ENCODE data around the gene HDAC4. TPM values are rescaled to one million over a fixed set of nuclear protein-coding genes. Genes with fewer than 3 reads are reported as not detected.

Gene HDAC4
- total RNA-seq, 1 experiment from 2014 or later, result 32.0 TPM

DNA sequence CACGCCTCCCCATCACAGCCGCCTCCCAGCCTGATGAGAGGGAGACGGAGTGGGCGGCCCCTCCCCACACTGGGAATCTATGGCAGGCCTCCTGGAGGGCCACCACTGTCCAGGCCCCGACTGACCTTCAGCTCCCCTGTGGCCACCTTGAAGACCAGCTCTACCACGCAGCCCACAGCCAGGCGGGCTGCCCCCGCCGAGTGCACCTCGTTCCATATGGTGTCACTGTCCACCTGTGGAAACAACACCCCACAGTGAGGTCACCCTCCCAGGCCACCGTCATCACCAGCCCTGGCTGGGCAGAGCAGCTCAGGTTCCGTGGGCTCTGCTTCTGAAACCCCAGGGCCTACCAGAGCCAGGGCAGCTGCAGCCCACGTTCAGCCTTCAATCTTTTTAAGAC, 310.9 kb downstream of the HDAC4 start:
- H2BK5ac ChIP-seq (ENCODE audit: insufficient read length, low read length), result no peak overlapping the region
- Mint-ChIP-seq H3K4me3 (no peak overlapping the region), H3K9me3 (no peaks in the 10 kb centered on the region; a peak in 1 of 5 replicates), H3K36me3 (ENCODE audit: insufficient read depth in 1 of 3, low read depth in 3 of 3) (peaks cover 0 to 3% (median 2%) of the 10 kb centered on the region in 3 experiments; a peak in 3 of 7 replicates), H3K27ac (no peak overlapping the region), H3K27me3 (ENCODE audit: low read depth) (no peaks in the 10 kb centered on the region; the same call in 1 of the 2 replicates), H3K4me1 (peaks cover 5 to 9% of the 10 kb centered on the region in 2 experiments; a peak in 3 of 4 replicates)
- H4K91ac ChIP-seq (ENCODE audit: insufficient read length, low read depth, low read length), result no peak overlapping the region
- no peak overlapping the region for H3K4ac ChIP-seq (ENCODE audit: low read depth, low read length)
- no peak overlapping the region for H3K56ac ChIP-seq (ENCODE audit: insufficient read length, low read depth, low read length)
- no peak overlapping the region for H2AK5ac ChIP-seq (ENCODE audit: insufficient read length, low read length)
- no peaks in the 10 kb centered on the region for H3K79me1 ChIP-seq (ENCODE audit: insufficient read depth, low read depth, low read length, poor library complexity, severe bottlenecking)
- no peak overlapping the region for H4K8ac ChIP-seq (replicated peaks; ENCODE audit: insufficient read length, low read depth, low read length)
- H4K5ac ChIP-seq (ENCODE audit: insufficient read length, low read depth, low read length), result no peak overlapping the region
- no peaks in the 10 kb centered on the region for H3K9me3 ChIP-seq (ENCODE audit: control insufficient read depth, low read depth, low read length)
- no CpG with 5 or more reads among the region's 13 CpGs for WGBS (ENCODE audit: extremely low coverage, insufficient read length, low lambda C conversion rate)
- no peak overlapping the region for H3K23ac ChIP-seq (ENCODE audit: insufficient read length, low read depth, low read length)
- H3K4me2 ChIP-seq (ENCODE audit: insufficient read depth, insufficient read length, low read length), result no peak overlapping the region
- H2BK12ac ChIP-seq (ENCODE audit: insufficient read length, low read depth, low read length), result no peak overlapping the region
- no peak overlapping the region for H2AFZ ChIP-seq (ENCODE audit: low read length)
- no peaks in the 10 kb centered on the region for H4K20me1 ChIP-seq (ENCODE audit: control insufficient read depth, insufficient read depth, insufficient read length)
- H3K4me1 ChIP-seq (ENCODE audit: insufficient read depth, low read length), result no peaks in the 10 kb centered on the region
- H3K9ac ChIP-seq (ENCODE audit: extremely low read depth, insufficient read length, low read length), result no peak overlapping the region
- H2BK15ac ChIP-seq (ENCODE audit: low read depth, low read length), result no peak overlapping the region
- TF ChIP-seq, protein P1, sequence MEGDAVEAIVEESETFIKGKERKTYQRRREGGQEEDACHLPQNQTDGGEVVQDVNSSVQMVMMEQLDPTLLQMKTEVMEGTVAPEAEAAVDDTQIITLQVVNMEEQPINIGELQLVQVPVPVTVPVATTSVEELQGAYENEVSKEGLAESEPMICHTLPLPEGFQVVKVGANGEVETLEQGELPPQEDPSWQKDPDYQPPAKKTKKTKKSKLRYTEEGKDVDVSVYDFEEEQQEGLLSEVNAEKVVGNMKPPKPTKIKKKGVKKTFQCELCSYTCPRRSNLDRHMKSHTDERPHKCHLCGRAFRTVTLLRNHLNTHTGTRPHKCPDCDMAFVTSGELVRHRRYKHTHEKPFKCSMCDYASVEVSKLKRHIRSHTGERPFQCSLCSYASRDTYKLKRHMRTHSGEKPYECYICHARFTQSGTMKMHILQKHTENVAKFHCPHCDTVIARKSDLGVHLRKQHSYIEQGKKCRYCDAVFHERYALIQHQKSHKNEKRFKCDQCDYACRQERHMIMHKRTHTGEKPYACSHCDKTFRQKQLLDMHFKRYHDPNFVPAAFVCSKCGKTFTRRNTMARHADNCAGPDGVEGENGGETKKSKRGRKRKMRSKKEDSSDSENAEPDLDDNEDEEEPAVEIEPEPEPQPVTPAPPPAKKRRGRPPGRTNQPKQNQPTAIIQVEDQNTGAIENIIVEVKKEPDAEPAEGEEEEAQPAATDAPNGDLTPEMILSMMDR (conservative IDR thresholded peaks at IDR 0.05), result no peak
- no peak for DNase-seq
- no peak overlapping the region for H3K18ac ChIP-seq (ENCODE audit: insufficient read length, low read depth, low read length)
- H3K23me2 ChIP-seq (ENCODE audit: insufficient read length, low read depth, low read length, poor library complexity, severe bottlenecking), result no peaks in the 10 kb centered on the region
- H3T11ph ChIP-seq (ENCODE audit: low read length), result no peak overlapping the region
- no peak overlapping the region for H2BK20ac ChIP-seq (ENCODE audit: low read depth, low read length, poor library complexity, severe bottlenecking)
- no peak overlapping the region for H3K14ac ChIP-seq (ENCODE audit: insufficient read depth, low read length)
- no peak overlapping the region for H2BK120ac ChIP-seq (ENCODE audit: low read depth, low read length, poor library complexity, severe bottlenecking)
- H3K27ac ChIP-seq (ENCODE audit: insufficient read length, low read depth, low read length), result no peak overlapping the region
- no peaks in the 10 kb centered on the region for H3K79me2 ChIP-seq (ENCODE audit: insufficient read depth, low read length)
- H3K27me3 ChIP-seq (ENCODE audit: insufficient read depth, low read length), result no peaks in the 10 kb centered on the region
